ENCODE results near the gene RIN2. TPM values are rescaled to one million over a fixed set of nuclear protein-coding genes. Genes with fewer than 3 reads are reported as not detected.
A peak's percentile ranks its signal among the peaks of the same experiment; 100 is the strongest.

The RIN2 gene
- polyA plus RNA-seq, 2 donors: 11.8 to 14.0 TPM

DNA sequence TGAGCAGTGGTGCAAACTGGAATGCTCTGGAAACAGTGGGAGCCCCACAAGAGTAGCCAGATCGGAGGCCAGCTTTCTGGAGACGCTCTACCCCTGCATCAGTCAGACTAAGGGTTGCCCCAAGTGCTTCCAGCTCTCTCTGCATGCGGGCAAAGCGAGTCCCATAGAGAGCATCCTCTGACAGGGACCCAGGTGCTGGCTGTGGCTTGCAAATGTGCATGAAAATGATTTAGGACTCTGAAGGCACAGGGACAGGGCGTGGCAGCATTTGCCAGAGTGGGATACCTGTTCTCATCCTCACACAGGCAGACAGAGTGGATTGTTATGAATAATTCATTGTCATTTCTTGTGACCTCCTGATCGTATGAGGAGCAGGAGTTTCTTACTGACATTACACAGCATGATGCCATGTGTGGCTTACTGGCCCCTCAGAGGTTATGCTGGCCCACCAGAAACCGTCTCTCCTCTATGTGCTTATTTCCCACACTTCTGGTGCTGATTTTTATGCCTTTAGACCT, 10.3 kb downstream of the RIN2 start:
- no peaks in the 10 kb centered on the region for H3K36me3 ChIP-seq (ENCODE audit: control insufficient read depth in 2 of 2, insufficient read depth in 2 of 2, low read length in 1 of 2)
- H3K27me3 ChIP-seq (ENCODE audit: control insufficient read depth in 1 of 2, insufficient read depth in 2 of 2, low read length in 2 of 2): no peaks in the 10 kb centered on the region
- H3K4me3 ChIP-seq (ENCODE audit: low read depth in 1 of 2, low read length in 2 of 2): no peak overlapping the region
- 93 to 94% methylated on average over 7 of the region's 7 CpGs for WGBS, 2 donors
- no peak overlapping the region for H3K27ac ChIP-seq (ENCODE audit: low read depth in 2 of 2, low read length in 1 of 2)
- H3K4me1 ChIP-seq (ENCODE audit: control insufficient read depth in 2 of 2, insufficient read depth in 2 of 2, low read length in 1 of 2): peaks cover 0 to 2% of the 10 kb centered on the region in 2 donors
- H3K9me3 ChIP-seq (ENCODE audit: control insufficient read depth in 2 of 2, insufficient read depth in 1 of 2, low read depth in 1 of 2, low read length in 1 of 2): no peaks in the 10 kb centered on the region

DNA sequence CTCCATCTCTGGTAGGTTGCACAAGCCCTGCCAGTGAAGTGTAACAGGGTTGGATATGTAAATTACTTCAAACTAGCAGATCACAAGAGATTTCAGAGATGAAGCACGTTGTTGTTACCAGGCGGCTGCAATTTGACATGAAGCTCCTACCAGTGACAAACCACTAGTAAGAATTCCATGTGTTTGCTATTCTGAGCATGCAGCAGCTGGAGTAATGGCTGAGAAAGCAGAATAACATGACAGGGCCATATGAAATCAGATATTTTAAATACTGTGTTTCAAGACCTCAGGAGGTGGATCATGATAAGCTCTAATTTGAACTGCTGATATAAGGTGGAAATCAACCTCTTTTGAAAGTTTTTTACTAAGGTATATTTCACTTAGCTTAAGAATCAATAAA, 11.4 kb downstream of the RIN2 start:
- H3K27ac ChIP-seq (ENCODE audit: low read depth in 2 of 2, low read length in 1 of 2): no peak overlapping the region
- no peaks in the 10 kb centered on the region for H3K27me3 ChIP-seq (ENCODE audit: control insufficient read depth in 1 of 2, insufficient read depth in 2 of 2, low read length in 2 of 2)
- 79 to 85% methylated on average over 2 of the region's 2 CpGs for WGBS, 2 donors
- peaks cover 0 to 2% of the 10 kb centered on the region in 2 donors for H3K4me1 ChIP-seq (ENCODE audit: control insufficient read depth in 2 of 2, insufficient read depth in 2 of 2, low read length in 1 of 2)
- no peaks in the 10 kb centered on the region for H3K9me3 ChIP-seq (ENCODE audit: control insufficient read depth in 2 of 2, insufficient read depth in 1 of 2, low read depth in 1 of 2, low read length in 1 of 2)
- no peak overlapping the region for H3K4me3 ChIP-seq (ENCODE audit: low read depth in 1 of 2, low read length in 2 of 2)
- H3K36me3 ChIP-seq (ENCODE audit: control insufficient read depth in 2 of 2, insufficient read depth in 2 of 2, low read length in 1 of 2): no peaks in the 10 kb centered on the region

DNA sequence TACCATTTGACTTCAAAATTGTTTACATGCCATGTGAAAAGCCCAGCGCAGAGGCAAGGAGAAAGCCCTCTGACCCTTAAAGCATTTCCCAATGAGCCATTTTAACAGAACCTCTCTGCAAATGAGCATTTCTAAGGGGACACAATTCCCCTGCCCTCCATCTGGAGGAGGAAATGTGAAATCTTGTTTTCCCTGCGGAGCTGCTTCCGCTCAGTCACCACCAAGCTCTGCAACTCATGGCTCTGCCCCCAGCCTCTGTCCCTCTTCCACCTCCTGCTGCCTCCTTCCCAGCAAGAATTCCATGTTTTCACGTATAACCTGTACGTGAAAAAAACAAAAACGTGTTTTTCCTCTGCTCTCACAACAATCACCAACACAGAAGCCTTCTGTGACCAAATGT, 12.3 kb downstream of the RIN2 start:
- no peaks in the 10 kb centered on the region for H3K36me3 ChIP-seq (ENCODE audit: control insufficient read depth in 2 of 2, insufficient read depth in 2 of 2, low read length in 1 of 2)
- H3K27me3 ChIP-seq (ENCODE audit: control insufficient read depth in 1 of 2, insufficient read depth in 2 of 2, low read length in 2 of 2): no peaks in the 10 kb centered on the region
- 78 to 81% methylated on average over 6 of the region's 6 CpGs for WGBS, 2 donors
- H3K9me3 ChIP-seq (ENCODE audit: control insufficient read depth in 2 of 2, insufficient read depth in 1 of 2, low read depth in 1 of 2, low read length in 1 of 2): no peaks in the 10 kb centered on the region
- H3K27ac ChIP-seq (ENCODE audit: low read depth in 2 of 2, low read length in 1 of 2): no peak overlapping the region
- peaks cover 0 to 2% of the 10 kb centered on the region in 2 donors for H3K4me1 ChIP-seq (ENCODE audit: control insufficient read depth in 2 of 2, insufficient read depth in 2 of 2, low read length in 1 of 2)
- no peak overlapping the region for H3K4me3 ChIP-seq (ENCODE audit: low read depth in 1 of 2, low read length in 2 of 2)

DNA sequence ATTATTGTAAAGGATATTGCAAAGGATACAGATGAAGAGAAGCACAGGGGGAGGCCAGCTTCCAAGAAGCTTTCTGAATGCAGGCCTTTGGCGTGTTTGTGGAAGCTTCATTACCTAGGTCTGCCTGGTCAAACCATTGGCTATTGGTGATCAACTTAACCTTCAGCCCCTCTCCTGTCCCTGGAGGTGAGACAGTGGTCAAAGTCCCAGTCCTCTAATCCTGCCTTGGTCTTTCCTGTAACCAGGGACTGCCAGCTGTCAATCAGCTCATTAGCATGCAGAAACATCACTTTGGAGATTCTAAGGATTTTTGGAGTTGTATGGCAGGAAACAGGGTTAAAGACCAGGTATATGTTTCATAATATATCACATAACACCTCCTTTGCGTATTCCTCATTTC, 13.0 kb downstream of the RIN2 start:
- peaks cover 0 to 2% of the 10 kb centered on the region in 2 donors for H3K4me1 ChIP-seq (ENCODE audit: control insufficient read depth in 2 of 2, insufficient read depth in 2 of 2, low read length in 1 of 2)
- H3K4me3 ChIP-seq (ENCODE audit: low read depth in 1 of 2, low read length in 2 of 2): no peak overlapping the region

DNA sequence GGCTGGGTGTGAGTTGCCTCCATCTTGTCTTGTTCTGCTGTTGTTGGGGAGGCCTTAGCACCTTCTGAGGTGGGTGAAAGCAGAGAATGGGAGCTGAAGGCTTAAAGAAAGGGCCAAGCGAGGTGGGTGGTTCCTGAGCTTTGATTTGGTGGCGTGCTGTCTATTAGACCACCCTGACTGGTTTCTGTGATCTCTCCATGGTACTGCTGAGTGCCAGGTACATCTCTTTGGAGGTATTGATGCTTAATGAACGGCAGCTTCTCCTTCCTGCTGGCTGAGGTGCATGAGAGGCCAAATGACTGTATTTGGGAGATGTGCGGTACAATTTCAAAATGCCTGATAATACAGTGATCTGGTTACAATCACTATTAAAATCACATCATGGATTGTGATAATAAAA, 15.4 kb downstream of the RIN2 start:
- Histone ChIP-seq H3K4me1 (ENCODE audit: control insufficient read depth in 2 of 2, insufficient read depth in 2 of 2, low read length in 1 of 2) (peaks cover 0 to under 1% of the 10 kb centered on the region in 2 donors), H3K27me3 (ENCODE audit: control insufficient read depth in 1 of 2, insufficient read depth in 2 of 2, low read length in 2 of 2) (no peaks in the 10 kb centered on the region), H3K27ac (ENCODE audit: low read depth in 2 of 2, low read length in 1 of 2) (no peak overlapping the region), H3K9me3 (ENCODE audit: control insufficient read depth in 2 of 2, insufficient read depth in 1 of 2, low read depth in 1 of 2, low read length in 1 of 2) (no peaks in the 10 kb centered on the region), H3K4me3 (ENCODE audit: low read depth in 1 of 2, low read length in 2 of 2) (no peak overlapping the region), H3K36me3 (ENCODE audit: control insufficient read depth in 2 of 2, insufficient read depth in 2 of 2, low read length in 1 of 2) (no peaks in the 10 kb centered on the region)
- WGBS, 2 donors: 90% methylated on average over 4 of the region's 4 CpGs

More for the DNA sequence above, 13.0 kb downstream of the RIN2 start:
- no peaks in the 10 kb centered on the region for H3K36me3 ChIP-seq (ENCODE audit: control insufficient read depth in 2 of 2, insufficient read depth in 2 of 2, low read length in 1 of 2)
- 88 to 93% methylated on average over 2 of the region's 2 CpGs for WGBS, 2 donors
- no peak overlapping the region for H3K27ac ChIP-seq (ENCODE audit: low read depth in 2 of 2, low read length in 1 of 2)
- H3K27me3 ChIP-seq (ENCODE audit: control insufficient read depth in 1 of 2, insufficient read depth in 2 of 2, low read length in 2 of 2): no peaks in the 10 kb centered on the region
- no peaks in the 10 kb centered on the region for H3K9me3 ChIP-seq (ENCODE audit: control insufficient read depth in 2 of 2, insufficient read depth in 1 of 2, low read depth in 1 of 2, low read length in 1 of 2)

DNA sequence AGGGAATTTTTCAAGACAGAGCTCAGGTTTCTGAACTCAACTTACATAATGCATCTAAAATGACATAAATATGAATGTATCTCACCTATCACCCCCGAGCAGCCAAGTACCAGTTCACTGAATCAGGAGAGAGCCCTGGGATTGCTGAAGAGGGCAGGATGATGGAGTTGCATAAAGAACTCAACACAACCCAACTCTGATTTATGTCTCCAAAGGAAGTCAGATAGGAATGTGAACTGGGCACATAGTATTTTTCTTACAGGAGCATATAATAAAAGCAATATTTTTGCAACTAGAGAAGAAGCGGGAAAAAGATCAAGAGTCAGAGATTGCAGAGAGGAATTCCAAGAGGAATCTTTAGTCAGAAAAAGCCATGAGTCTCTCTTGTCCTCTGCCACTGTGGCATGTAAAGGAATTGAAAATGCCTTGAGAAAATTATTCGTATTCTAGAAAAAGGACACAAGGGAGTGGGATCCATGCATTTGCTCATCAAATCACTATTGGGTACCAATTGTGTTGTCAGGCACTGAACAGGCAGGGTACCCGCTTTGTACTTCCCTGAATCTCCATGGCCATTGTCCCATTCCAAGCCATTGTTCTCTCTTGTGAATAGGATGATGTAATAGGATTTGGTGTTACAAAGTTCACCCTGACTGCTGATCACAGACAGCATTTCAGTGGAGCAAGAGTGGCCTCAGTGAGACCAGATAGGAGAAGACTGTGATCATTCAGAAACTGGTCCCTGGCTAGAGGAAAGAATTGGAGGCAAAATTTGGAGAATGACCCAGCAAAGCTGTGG, 16.3 kb downstream of the RIN2 start:
- Histone ChIP-seq H3K27me3 (ENCODE audit: control insufficient read depth in 1 of 2, insufficient read depth in 2 of 2, low read length in 2 of 2) (no peaks in the 10 kb centered on the region), H3K36me3 (ENCODE audit: control insufficient read depth in 2 of 2, insufficient read depth in 2 of 2, low read length in 1 of 2) (no peaks in the 10 kb centered on the region), H3K27ac (ENCODE audit: low read depth in 2 of 2, low read length in 1 of 2) (no peak overlapping the region), H3K4me3 (ENCODE audit: low read depth in 1 of 2, low read length in 2 of 2) (no peak overlapping the region), H3K4me1 (ENCODE audit: control insufficient read depth in 2 of 2, insufficient read depth in 2 of 2, low read length in 1 of 2) (no peaks in the 10 kb centered on the region), H3K9me3 (ENCODE audit: control insufficient read depth in 2 of 2, insufficient read depth in 1 of 2, low read depth in 1 of 2, low read length in 1 of 2) (no peaks in the 10 kb centered on the region)
- 87 to 88% methylated on average over 4 of the region's 4 CpGs for WGBS, 2 donors

DNA sequence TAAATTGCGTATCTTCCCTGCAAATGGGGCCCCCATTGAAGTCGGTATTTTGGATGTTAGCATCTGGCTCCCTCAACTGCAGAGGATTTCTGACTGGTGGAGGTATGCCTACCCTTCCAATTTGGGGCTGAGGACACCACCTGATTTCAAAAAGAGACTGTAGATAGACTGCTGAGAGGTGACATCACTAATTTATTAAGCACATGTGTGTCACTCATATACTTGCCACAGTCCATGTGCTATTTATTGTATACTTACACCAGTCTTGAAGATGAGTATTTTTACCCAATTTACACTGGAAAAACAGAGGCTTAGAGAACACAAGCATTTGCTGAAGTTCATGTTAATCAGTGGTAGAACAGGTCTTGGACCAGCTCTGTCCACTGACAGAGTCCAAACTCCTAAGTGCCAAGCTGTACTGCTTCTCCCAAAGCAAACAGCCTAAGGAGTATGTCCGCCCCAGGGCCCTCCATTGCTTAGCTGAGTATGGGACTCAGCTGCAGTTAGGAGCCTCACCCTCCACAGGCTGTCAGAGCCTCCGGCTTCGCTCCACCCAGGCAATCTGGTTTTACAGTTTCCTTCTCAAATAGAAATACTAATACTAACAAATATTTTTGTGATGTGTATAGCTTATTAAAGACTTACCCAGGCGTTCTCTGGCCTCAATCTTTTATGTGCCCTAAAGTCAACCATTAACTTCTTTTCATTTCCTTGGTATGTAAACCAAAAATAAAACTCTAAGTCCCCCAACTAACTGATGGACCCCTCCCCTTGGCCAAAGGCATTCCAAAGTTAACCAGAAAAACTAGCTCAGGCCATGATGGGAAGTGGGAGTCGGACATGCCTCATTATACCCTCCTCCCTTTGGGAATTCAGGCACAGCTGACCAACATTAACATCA, 17.5 kb downstream of the RIN2 start:
- 68 to 74% methylated on average over 7 of the region's 7 CpGs for WGBS, 2 donors
- Histone ChIP-seq H3K27me3 (ENCODE audit: control insufficient read depth in 1 of 2, insufficient read depth in 2 of 2, low read length in 2 of 2) (no peaks in the 10 kb centered on the region), H3K36me3 (ENCODE audit: control insufficient read depth in 2 of 2, insufficient read depth in 2 of 2, low read length in 1 of 2) (no peaks in the 10 kb centered on the region), H3K4me3 (ENCODE audit: low read depth in 1 of 2, low read length in 2 of 2) (no peak overlapping the region), H3K27ac (ENCODE audit: low read depth in 2 of 2, low read length in 1 of 2) (peak overlapping the region; percentile 45 to 54), H3K4me1 (ENCODE audit: control insufficient read depth in 2 of 2, insufficient read depth in 2 of 2, low read length in 1 of 2) (no peaks in the 10 kb centered on the region), H3K9me3 (ENCODE audit: control insufficient read depth in 2 of 2, insufficient read depth in 1 of 2, low read depth in 1 of 2, low read length in 1 of 2) (no peaks in the 10 kb centered on the region)

DNA sequence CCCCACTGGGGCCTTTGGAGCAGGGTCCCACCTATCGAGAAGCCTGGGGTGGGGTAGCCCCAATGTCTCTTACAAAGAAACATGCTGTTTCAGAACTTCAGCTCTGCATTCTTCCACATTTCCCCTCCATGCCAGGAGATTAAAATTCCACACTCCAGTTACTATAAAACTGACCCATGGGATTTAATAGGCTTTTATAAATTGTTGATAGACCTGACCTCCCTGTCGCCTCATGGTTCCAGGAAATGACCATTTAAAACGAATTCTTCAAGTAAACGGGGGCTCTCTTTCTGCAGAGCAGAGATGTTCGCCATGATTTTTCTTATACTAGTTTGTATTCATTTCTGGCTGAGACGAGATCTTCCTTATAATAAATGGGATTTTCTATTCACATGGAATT, 19.3 kb downstream of the RIN2 start:
- Histone ChIP-seq H3K4me1 (ENCODE audit: control insufficient read depth in 2 of 2, insufficient read depth in 2 of 2, low read length in 1 of 2) (no peaks in the 10 kb centered on the region), H3K9me3 (ENCODE audit: control insufficient read depth in 2 of 2, insufficient read depth in 1 of 2, low read depth in 1 of 2, low read length in 1 of 2) (no peaks in the 10 kb centered on the region), H3K27ac (ENCODE audit: low read depth in 2 of 2, low read length in 1 of 2) (peak overlapping the region in 1 of 2 donors; percentile 26), H3K27me3 (ENCODE audit: control insufficient read depth in 1 of 2, insufficient read depth in 2 of 2, low read length in 2 of 2) (no peaks in the 10 kb centered on the region), H3K4me3 (ENCODE audit: low read depth in 1 of 2, low read length in 2 of 2) (no peak overlapping the region), H3K36me3 (ENCODE audit: control insufficient read depth in 2 of 2, insufficient read depth in 2 of 2, low read length in 1 of 2) (no peaks in the 10 kb centered on the region)
- WGBS, 2 donors: 52 to 64% methylated on average over 6 of the region's 6 CpGs

DNA sequence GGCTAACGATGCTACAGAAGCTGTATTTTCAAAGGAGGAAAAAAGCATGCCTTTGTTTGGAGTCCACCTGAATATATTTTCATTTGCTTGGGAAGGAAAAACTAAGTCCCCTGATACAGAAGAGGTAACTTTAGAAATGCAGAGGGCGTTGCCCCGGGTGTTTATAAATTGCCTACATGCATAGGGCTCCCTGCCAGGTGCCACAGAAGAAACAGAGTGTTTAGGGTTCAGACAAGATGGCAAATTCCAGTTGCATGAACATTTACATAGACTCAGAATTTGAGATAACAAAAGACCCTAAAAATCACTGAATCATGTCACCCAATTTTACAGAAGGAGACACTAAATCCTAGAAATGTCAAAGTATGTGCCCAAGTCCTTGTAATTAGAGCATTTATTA, 19.9 kb downstream of the RIN2 start:
- WGBS, 2 donors: 72 to 75% methylated on average over 3 of the region's 3 CpGs
- no peak overlapping the region for H3K27ac ChIP-seq (ENCODE audit: low read depth in 2 of 2, low read length in 1 of 2)
- no peaks in the 10 kb centered on the region for H3K27me3 ChIP-seq (ENCODE audit: control insufficient read depth in 1 of 2, insufficient read depth in 2 of 2, low read length in 2 of 2)

More for the DNA sequence above, 19.9 kb downstream of the RIN2 start:
- Histone ChIP-seq H3K4me1 (ENCODE audit: control insufficient read depth in 2 of 2, insufficient read depth in 2 of 2, low read length in 1 of 2) (no peaks in the 10 kb centered on the region), H3K36me3 (ENCODE audit: control insufficient read depth in 2 of 2, insufficient read depth in 2 of 2, low read length in 1 of 2) (no peaks in the 10 kb centered on the region), H3K9me3 (ENCODE audit: control insufficient read depth in 2 of 2, insufficient read depth in 1 of 2, low read depth in 1 of 2, low read length in 1 of 2) (no peaks in the 10 kb centered on the region), H3K4me3 (ENCODE audit: low read depth in 1 of 2, low read length in 2 of 2) (no peak overlapping the region)
